Hindlimb muscle (tissue), 1 donor: ENCODE data around the gene RARB. TPM values are rescaled to one million over a fixed set of nuclear protein-coding genes. Genes with fewer than 3 reads are reported as not detected.

ENCODE experiments used
- DNase-seq: peaks from one replicate; pipeline ENCODE4 v3.0.0-alpha.2; 2013
- polyA plus RNA-seq: library from polyadenylated mRNA; unstranded; fragments of 120-200 nt; gene quantifications from one replicate; pipeline ENCODE4 v1.2.1, GENCODE V29; 2013; ENCODE audit not compliant: insufficient read length

Gene RARB
- polyA plus RNA-seq, 1 donor = 11.2 TPM

- no peak for DNase-seq
Observed at GRCh38 chr3:25610779-25611178, 182.7 kb downstream of the RARB start.

GRCh38 chr3:25611193-25611592 is 183.1 kb downstream of the RARB start:
- DNase-seq = no peak

GRCh38 chr3:25618028-25618427 is 190.0 kb downstream of the RARB start:
- DNase-seq = no peak

- DNase-seq = no peak
Observed at GRCh38 chr3:25619382-25619781, 191.3 kb downstream of the RARB start.

GRCh38 chr3:25620493-25620892 is 192.4 kb downstream of the RARB start:
- no peak for DNase-seq

GRCh38 chr3:25621087-25621486 is 193.0 kb downstream of the RARB start:
- no peak for DNase-seq

- no peak for DNase-seq
Observed at GRCh38 chr3:25631989-25632388, 203.9 kb downstream of the RARB start.

GRCh38 chr3:25633919-25634318 is 205.9 kb downstream of the RARB start:
- no peak for DNase-seq

GRCh38 chr3:25635038-25635437 is 207.0 kb downstream of the RARB start:
- DNase-seq = no peak

Other genes with a start within 250 kb of the RARB start
- 112 TPM for gene TOP2B, start 236.6 kb downstream of the RARB start, polyA plus RNA-seq